Parathyroid adenoma (tissue), 2 donors: ENCODE data around the gene PLCG2.

Experiments
- H2AFZ ChIP-seq: fragments of 300-600 bp; sonication (generic); one replicate; pipeline ENCODE4 v1.7.0; 2017; ENCODE audit warnings: antibody characterized with exemption, mild to moderate bottlenecking
- H3K27ac ChIP-seq: fragments of 300-600 bp; sonication (generic); one replicate; pipeline ENCODE4 v1.7.0; 2017
- H3K27me3 ChIP-seq: fragments of 300-600 bp; sonication (generic); one replicate; pipeline ENCODE4 v1.7.0; 2017; ENCODE audit warnings: low read length; ENCODE audit not compliant: control insufficient read depth, insufficient read depth
- H3K36me3 ChIP-seq: fragments of 300-600 bp; sonication (generic); one replicate; pipeline ENCODE4 v1.7.0; 2017; ENCODE audit warnings: low read length; ENCODE audit not compliant: control insufficient read depth, insufficient read depth
- H3K4me1 ChIP-seq: fragments of 300-600 bp; sonication (generic); one replicate; pipeline ENCODE4 v1.7.0; 2017; ENCODE audit warnings: control low read depth
- H3K4me2 ChIP-seq: fragments of 300-600 bp; sonication (generic); one replicate; pipeline ENCODE4 v1.7.0; 2017; ENCODE audit warnings: low read length
- H3K4me3 ChIP-seq: fragments of 300-600 bp; sonication (generic); one replicate; pipeline ENCODE4 v1.7.0; 2017; ENCODE audit warnings: low read depth, low read length
- H3K79me2 ChIP-seq: fragments of 300-600 bp; sonication (generic); one replicate; pipeline ENCODE4 v1.7.0; 2017; ENCODE audit warnings: control low read depth
- H3K9ac ChIP-seq: fragments of 300-600 bp; sonication (generic); one replicate; pipeline ENCODE4 v1.7.0; 2017; ENCODE audit warnings: mild to moderate bottlenecking
- H3K9me3 ChIP-seq: fragments of 300-600 bp; sonication (generic); one replicate; pipeline ENCODE4 v1.7.0; 2017; ENCODE audit warnings: low read length; ENCODE audit not compliant: control insufficient read depth
- TF ChIP-seq, protein P1 (sequence below): fragments of 300-600 bp; sonication (generic); IDR thresholded peaks from one replicate; pipeline ENCODE4 v1.7.0; 2017; ENCODE audit warnings: antibody characterized with exemption, mild to moderate bottlenecking
- donor health status: primary hyperparathyroidism.

The PLCG2 gene

DNA sequence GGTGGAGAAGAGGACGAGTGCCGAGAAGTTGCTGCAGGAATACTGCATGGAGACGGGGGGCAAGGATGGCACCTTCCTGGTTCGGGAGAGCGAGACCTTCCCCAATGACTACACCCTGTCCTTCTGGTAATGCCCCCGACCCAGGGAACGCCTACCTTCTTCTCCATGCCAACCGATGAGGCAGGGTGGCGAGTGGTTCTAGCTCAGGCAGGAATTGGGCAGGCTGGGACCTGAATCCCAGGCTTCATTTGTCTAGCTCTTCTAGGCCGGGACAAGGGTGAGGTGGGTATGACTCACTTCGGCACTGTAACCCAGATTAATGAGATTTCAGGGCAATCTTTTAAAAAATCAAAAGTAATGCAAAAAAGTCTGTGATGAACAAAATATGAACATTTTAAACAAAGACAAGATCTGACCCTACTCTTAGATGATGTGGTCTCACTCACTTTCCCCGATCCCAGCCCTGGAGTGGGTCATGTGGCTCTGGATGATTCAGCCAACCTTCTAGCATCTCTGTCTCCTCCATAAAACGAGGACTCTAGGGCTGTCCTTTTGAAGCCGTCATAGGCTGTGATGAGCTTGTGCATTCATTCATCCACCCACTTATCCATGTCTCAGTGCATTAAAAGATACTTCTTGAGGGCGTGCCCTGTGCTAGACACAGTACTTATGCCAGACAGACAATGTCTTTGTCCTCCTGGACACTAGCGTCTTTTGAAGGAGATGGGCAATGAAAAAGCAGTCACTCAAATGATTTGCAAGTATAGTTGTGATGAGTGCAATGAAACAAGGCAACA lies 129.6 kb downstream of the PLCG2 start:
- TF ChIP-seq, protein P1, sequence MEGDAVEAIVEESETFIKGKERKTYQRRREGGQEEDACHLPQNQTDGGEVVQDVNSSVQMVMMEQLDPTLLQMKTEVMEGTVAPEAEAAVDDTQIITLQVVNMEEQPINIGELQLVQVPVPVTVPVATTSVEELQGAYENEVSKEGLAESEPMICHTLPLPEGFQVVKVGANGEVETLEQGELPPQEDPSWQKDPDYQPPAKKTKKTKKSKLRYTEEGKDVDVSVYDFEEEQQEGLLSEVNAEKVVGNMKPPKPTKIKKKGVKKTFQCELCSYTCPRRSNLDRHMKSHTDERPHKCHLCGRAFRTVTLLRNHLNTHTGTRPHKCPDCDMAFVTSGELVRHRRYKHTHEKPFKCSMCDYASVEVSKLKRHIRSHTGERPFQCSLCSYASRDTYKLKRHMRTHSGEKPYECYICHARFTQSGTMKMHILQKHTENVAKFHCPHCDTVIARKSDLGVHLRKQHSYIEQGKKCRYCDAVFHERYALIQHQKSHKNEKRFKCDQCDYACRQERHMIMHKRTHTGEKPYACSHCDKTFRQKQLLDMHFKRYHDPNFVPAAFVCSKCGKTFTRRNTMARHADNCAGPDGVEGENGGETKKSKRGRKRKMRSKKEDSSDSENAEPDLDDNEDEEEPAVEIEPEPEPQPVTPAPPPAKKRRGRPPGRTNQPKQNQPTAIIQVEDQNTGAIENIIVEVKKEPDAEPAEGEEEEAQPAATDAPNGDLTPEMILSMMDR, result no peak
- no peak overlapping the region for H2AFZ ChIP-seq
- H3K4me1 ChIP-seq, result no peaks in the 10 kb centered on the region
- no peaks in the 10 kb centered on the region for H3K79me2 ChIP-seq
- no peaks in the 10 kb centered on the region for H3K9me3 ChIP-seq
- H3K4me3 ChIP-seq, result no peak overlapping the region
- no peaks in the 10 kb centered on the region for H3K36me3 ChIP-seq
- H3K27ac ChIP-seq, result no peak overlapping the region
- H3K9ac ChIP-seq, result no peak overlapping the region
- H3K27me3 ChIP-seq, result no peaks in the 10 kb centered on the region
- H3K4me2 ChIP-seq, result no peak overlapping the region

DNA sequence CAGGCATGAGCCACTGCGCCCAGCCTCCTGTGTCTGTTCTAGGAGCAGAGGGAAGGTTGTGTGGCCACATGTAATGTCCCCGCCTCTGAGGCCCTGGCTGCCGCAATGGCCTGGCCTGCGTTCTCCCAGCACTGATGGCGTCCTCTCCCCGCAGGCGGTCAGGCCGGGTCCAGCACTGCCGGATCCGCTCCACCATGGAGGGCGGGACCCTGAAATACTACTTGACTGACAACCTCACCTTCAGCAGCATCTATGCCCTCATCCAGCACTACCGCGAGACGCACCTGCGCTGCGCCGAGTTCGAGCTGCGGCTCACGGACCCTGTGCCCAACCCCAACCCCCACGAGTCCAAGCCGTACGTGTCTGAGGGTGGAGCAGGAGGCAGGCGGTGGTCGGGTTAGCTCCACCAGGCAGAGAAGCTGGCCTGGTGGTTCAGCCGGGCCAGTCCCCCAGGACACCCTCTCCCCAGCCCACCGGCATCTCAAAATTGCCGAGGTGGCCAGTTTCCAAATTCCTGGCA lies 131.3 kb downstream of the PLCG2 start:
- Histone ChIP-seq H3K79me2 (no peaks in the 10 kb centered on the region), H3K27me3 (no peaks in the 10 kb centered on the region), H3K9me3 (no peaks in the 10 kb centered on the region), H3K27ac (no peak overlapping the region), H2AFZ (no peak overlapping the region), H3K4me2 (no peak overlapping the region), H3K4me1 (no peaks in the 10 kb centered on the region), H3K4me3 (no peak overlapping the region), H3K9ac (no peak overlapping the region), H3K36me3 (no peaks in the 10 kb centered on the region)
- TF ChIP-seq, protein P1, result no peak

DNA sequence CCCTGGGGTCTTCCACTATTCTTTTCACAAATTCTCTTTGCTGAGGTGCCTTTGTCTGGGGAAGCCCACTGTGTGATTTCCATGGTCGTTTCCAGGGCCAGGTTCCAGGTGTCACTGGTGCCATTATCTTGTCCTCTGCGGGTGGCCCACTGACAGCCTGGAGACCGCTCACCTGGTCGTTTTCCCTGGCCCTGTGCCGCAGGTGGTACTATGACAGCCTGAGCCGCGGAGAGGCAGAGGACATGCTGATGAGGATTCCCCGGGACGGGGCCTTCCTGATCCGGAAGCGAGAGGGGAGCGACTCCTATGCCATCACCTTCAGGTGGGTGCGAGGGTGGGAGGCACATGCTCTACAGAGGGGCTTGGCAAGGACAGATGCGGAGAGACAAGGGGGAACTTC lies 133.3 kb downstream of the PLCG2 start:
- no peaks in the 10 kb centered on the region for H3K27me3 ChIP-seq
- no peak overlapping the region for H3K9ac ChIP-seq
- no peak overlapping the region for H3K4me3 ChIP-seq
- H3K36me3 ChIP-seq, result no peaks in the 10 kb centered on the region
- no peaks in the 10 kb centered on the region for H3K79me2 ChIP-seq
- TF ChIP-seq, protein P1, result no peak
- no peaks in the 10 kb centered on the region for H3K4me1 ChIP-seq
- H3K27ac ChIP-seq, result no peak overlapping the region
- no peak overlapping the region for H2AFZ ChIP-seq
- H3K9me3 ChIP-seq, result no peaks in the 10 kb centered on the region
- H3K4me2 ChIP-seq, result no peak overlapping the region

DNA sequence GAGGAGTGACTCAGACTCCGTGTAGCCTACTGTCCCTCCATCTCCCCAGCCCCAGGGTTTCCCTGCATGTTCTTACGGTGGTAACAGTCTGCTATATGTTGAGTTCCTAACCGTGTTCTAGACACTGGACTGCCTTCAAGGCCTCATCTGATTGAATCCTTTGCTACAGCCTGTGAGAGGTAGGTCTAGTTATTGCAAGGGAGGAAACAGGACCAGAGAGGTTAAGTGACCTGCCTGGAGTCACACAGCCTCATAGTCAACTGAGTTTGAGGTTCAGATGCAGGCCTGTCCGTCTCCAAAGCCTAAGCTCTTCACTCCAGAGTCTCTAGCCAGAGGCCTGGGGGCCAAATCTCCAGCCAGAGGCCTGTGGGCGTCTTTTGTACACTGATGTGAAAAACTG lies 134.1 kb downstream of the PLCG2 start:
- Histone ChIP-seq H3K9ac (no peak overlapping the region), H3K79me2 (no peaks in the 10 kb centered on the region), H3K4me3 (no peak overlapping the region), H3K9me3 (no peaks in the 10 kb centered on the region), H3K36me3 (no peaks in the 10 kb centered on the region), H3K4me1 (no peaks in the 10 kb centered on the region), H2AFZ (no peak overlapping the region), H3K4me2 (no peak overlapping the region), H3K27me3 (no peaks in the 10 kb centered on the region), H3K27ac (no peak overlapping the region)
- TF ChIP-seq, protein P1, result no peak

DNA sequence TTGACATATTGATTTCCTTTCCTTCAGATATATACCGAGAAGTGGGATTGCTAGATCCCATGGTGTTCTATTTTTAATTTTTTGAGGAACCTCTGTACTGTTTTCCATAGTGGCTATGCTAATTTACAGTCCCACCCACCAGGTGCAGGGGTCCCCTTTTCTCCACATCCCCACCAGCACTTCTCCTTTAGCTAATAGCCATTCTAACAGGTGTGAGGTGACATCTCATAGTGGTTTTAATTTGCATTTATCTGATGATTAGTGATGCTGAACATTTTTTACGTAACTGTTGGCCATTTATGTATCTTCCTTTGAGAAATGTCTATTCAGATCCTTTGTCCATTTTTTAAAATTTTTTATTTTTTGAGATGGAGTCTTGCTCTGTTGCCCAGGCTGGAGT lies 138.3 kb downstream of the PLCG2 start:
- Histone ChIP-seq H3K36me3 (no peaks in the 10 kb centered on the region), H3K9ac (no peak overlapping the region), H3K27ac (no peak overlapping the region), H3K9me3 (no peaks in the 10 kb centered on the region), H3K4me3 (no peak overlapping the region), H3K27me3 (no peaks in the 10 kb centered on the region), H3K4me1 (peaks cover 15% of the 10 kb centered on the region), H3K79me2 (no peaks in the 10 kb centered on the region), H2AFZ (no peak overlapping the region), H3K4me2 (no peak overlapping the region)
- TF ChIP-seq, protein P1, result no peak
